CD4-positive, alpha-beta T cell (primary cell): ENCODE results near the gene CPVL. TPM values are rescaled to one million over a fixed set of nuclear protein-coding genes. Genes with fewer than 3 reads are reported as not detected.

Experiments
- ATAC-seq: fragments of 200-7000 bp; cut with Tn5 transposase; one replicate; pipeline ENCODE4 v1.10.0; 2022; ENCODE audit warnings: mild to moderate bottlenecking; ENCODE audit not compliant: poor library complexity
- CTCF ChIA-PET: fragments of 350-600 bp; sonication (Branson Sonifier 250); formaldehyde crosslinking; loops from one replicate; lab custom pipeline; 2021; ENCODE audit warnings: antibody characterized with exemption, inconsistent platforms; lab: Charles Lee
- POLR2A ChIA-PET: fragments of 350-600 bp; sonication (Branson Sonifier 250); formaldehyde crosslinking; loops from one replicate; lab custom pipeline; 2021; ENCODE audit warnings: antibody characterized with exemption, inconsistent platforms; lab: Charles Lee
- DNase-seq, 14 experiments: peaks; one replicate each; pipeline ENCODE4 v3.0.0-alpha.2; 2013 to 2020; ENCODE audit warnings: mixed read lengths in 2 of 14
- H3K27ac ChIP-seq, 2 donors: one replicate each; pipeline versions ENCODE4 v1.5.1 to v1.7.0; 2013; ENCODE audit warnings: low read length in 2 of 2, low read depth in 1 of 2, mild to moderate bottlenecking in 1 of 2
- H3K27me3 ChIP-seq, 2 experiments: 1 replicate in 1 of 2; 2 replicates in 1 of 2; pipeline versions ENCODE4 v1.6.1 to v1.7.0; 2013; ENCODE audit warnings: low read length in 2 of 2, control low read depth in 1 of 2, mild to moderate bottlenecking in 1 of 2, moderate library complexity in 1 of 2; ENCODE audit not compliant: insufficient read depth in 2 of 2, control insufficient read depth in 1 of 2
- H3K36me3 ChIP-seq: one replicate; pipeline ENCODE4 v1.6.1; 2013; ENCODE audit warnings: low read length, control low read depth; ENCODE audit not compliant: insufficient read depth
- H3K4me1 ChIP-seq: one replicate; pipeline ENCODE4 v1.6.1; 2013; ENCODE audit warnings: low read length, control low read depth; ENCODE audit not compliant: insufficient read depth
- H3K4me3 ChIP-seq: one replicate; pipeline ENCODE4 v1.5.1; 2013; ENCODE audit warnings: mild to moderate bottlenecking, low read length, moderate library complexity
- H3K9me3 ChIP-seq, 2 experiments: 1 replicate in 1 of 2; 2 replicates in 1 of 2; pipeline versions ENCODE4 v1.6.1 to v1.7.0; 2013; ENCODE audit warnings: low read length in 2 of 2, mild to moderate bottlenecking in 2 of 2, control low read depth in 1 of 2, moderate library complexity in 1 of 2; ENCODE audit not compliant: control insufficient read depth in 1 of 2, insufficient read depth in 1 of 2
- H3K27ac Mint-ChIP-seq: one replicate; pipeline ENCODE4 v1.8.0; 2020; ENCODE audit warnings: mixed read lengths
- H3K27me3 Mint-ChIP-seq: one replicate; pipeline ENCODE4 v1.8.0; 2021; ENCODE audit warnings: mixed read lengths
- H3K36me3 Mint-ChIP-seq: one replicate; pipeline ENCODE4 v1.8.0; 2021; ENCODE audit warnings: low read depth, mixed read lengths
- H3K4me1 Mint-ChIP-seq: one replicate; pipeline ENCODE4 v1.8.0; 2021; ENCODE audit warnings: low read depth, mixed read lengths
- H3K4me3 Mint-ChIP-seq: one replicate; pipeline ENCODE4 v1.8.0; 2020; ENCODE audit warnings: mild to moderate bottlenecking, mixed read lengths
- H3K9me3 Mint-ChIP-seq: one replicate; pipeline ENCODE4 v1.8.0; 2020; ENCODE audit warnings: mixed read lengths
- CTCF ChIP-seq: fragments of 200-600 bp; IDR thresholded peaks from one replicate; pipeline ENCODE4 v1.8.0; 2022; ENCODE audit warnings: antibody characterized with exemption, mild to moderate bottlenecking
- intact Hi-C, 2 experiments: fragments of 100-400 bp; cut with DNase I in 1 of 2; cut with micrococcal nuclease in 1 of 2; formaldehyde crosslinking; loops; one replicate each; pipeline versions ENCODE4 v1.15.1 to v1.9.0; 2023 to 2025; cut with DNase I, micrococcal nuclease
- total RNA-seq, 174 experiments: library from RNA in 2 of 174; stranded (reverse) in 2 of 174; gene quantifications; one replicate each; pipeline ENCODE4 v1.2.3 and lab custom pipeline; 2021 to 2026

The CPVL gene
- total RNA-seq, 2 experiments from 2014 or later = 3.8 to 4.5 TPM

GRCh38 chr7:29022291-29022988, 123.9 kb downstream of the CPVL start:
- Histone ChIP-seq H3K27me3 (no peaks in the 10 kb centered on the region), H3K27ac (no peak overlapping the region), H3K4me1 (no peaks in the 10 kb centered on the region), H3K4me3 (no peak overlapping the region), H3K9me3 (peaks cover 14 to 15% of the 10 kb centered on the region in 2 experiments), H3K36me3 (no peaks in the 10 kb centered on the region)
- no peaks in the 10 kb centered on the region for H3K36me3 Mint-ChIP-seq
- ATAC-seq (no peak), DNase-seq (no peak)
- no peak overlapping the region for H3K27ac Mint-ChIP-seq
- no peak overlapping the region for H3K4me3 Mint-ChIP-seq
- peaks cover 25% of the 10 kb centered on the region for H3K9me3 Mint-ChIP-seq
- ChIA-PET CTCF (no interaction called here), POLR2A (no interaction called here)
- H3K27me3 Mint-ChIP-seq = peaks cover 4% of the 10 kb centered on the region
- TF ChIP-seq CTCF = no peak
- no peaks in the 10 kb centered on the region for H3K4me1 Mint-ChIP-seq
- intact Hi-C loops = no loop called here

- Histone ChIP-seq H3K4me3 (no peak overlapping the region), H3K36me3 (no peaks in the 10 kb centered on the region), H3K9me3 (peaks cover 14 to 15% of the 10 kb centered on the region in 2 experiments), H3K27ac (no peak overlapping the region), H3K27me3 (no peaks in the 10 kb centered on the region), H3K4me1 (no peaks in the 10 kb centered on the region)
- H3K27me3 Mint-ChIP-seq = peaks cover 4% of the 10 kb centered on the region
- DNase-seq (no peak), ATAC-seq (no peak)
- no peaks in the 10 kb centered on the region for H3K4me1 Mint-ChIP-seq
- intact Hi-C loops = no loop called here
- POLR2A ChIA-PET = no interaction called here
- H3K4me3 Mint-ChIP-seq = no peak overlapping the region
- no peak for TF ChIP-seq CTCF
- no peak overlapping the region for H3K27ac Mint-ChIP-seq
- no peaks in the 10 kb centered on the region for H3K36me3 Mint-ChIP-seq
- CTCF ChIA-PET = no interaction called here
- H3K9me3 Mint-ChIP-seq = peaks cover 20% of the 10 kb centered on the region
These were observed 126.4 kb downstream of the CPVL start for GRCh38 chr7:29019896-29020295.

DNA sequence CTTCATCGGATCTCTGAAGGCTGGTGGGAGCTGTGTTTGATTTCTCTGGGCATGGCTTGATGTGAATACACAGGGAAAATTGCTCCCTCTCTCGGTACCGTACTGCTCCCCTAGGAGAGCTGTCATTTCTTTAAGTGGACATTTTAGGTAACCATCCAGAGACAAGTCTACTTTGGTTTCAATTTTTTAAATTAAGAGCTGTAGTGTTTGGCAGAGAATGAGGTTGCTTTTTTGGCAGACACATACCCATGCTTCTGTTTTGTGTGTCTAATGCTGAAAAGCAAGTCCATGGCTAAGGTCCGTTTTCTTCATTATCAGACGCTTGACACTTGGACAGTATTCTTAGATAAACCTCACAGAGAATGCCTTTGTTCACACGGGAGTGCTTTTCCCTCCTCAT, 127.0 kb downstream of the CPVL start:
- Mint-ChIP-seq H3K4me1 (no peaks in the 10 kb centered on the region), H3K4me3 (no peak overlapping the region), H3K27me3 (peaks cover 4% of the 10 kb centered on the region), H3K9me3 (peaks cover 16% of the 10 kb centered on the region), H3K27ac (no peak overlapping the region), H3K36me3 (no peaks in the 10 kb centered on the region)
- Histone ChIP-seq H3K27me3 (no peaks in the 10 kb centered on the region), H3K27ac (no peak overlapping the region), H3K4me3 (no peak overlapping the region), H3K36me3 (no peaks in the 10 kb centered on the region), H3K4me1 (no peaks in the 10 kb centered on the region), H3K9me3 (peaks cover 11 to 14% of the 10 kb centered on the region in 2 experiments)
- intact Hi-C loops = no loop called here
- ChIA-PET POLR2A (no interaction called here), CTCF (no interaction called here)
- TF ChIP-seq CTCF = no peak
- ATAC-seq = no peak
- DNase-seq = no peak
